GM21447 (cell line): ENCODE data around the gene ANKS1A.

Experiments used
- ATAC-seq: cut with Tn5 transposase; IDR thresholded peaks from one replicate; pipeline ENCODE4 v1.9.1; 2021; ENCODE audit not compliant: unreplicated experiment

The ANKS1A gene

DNA sequence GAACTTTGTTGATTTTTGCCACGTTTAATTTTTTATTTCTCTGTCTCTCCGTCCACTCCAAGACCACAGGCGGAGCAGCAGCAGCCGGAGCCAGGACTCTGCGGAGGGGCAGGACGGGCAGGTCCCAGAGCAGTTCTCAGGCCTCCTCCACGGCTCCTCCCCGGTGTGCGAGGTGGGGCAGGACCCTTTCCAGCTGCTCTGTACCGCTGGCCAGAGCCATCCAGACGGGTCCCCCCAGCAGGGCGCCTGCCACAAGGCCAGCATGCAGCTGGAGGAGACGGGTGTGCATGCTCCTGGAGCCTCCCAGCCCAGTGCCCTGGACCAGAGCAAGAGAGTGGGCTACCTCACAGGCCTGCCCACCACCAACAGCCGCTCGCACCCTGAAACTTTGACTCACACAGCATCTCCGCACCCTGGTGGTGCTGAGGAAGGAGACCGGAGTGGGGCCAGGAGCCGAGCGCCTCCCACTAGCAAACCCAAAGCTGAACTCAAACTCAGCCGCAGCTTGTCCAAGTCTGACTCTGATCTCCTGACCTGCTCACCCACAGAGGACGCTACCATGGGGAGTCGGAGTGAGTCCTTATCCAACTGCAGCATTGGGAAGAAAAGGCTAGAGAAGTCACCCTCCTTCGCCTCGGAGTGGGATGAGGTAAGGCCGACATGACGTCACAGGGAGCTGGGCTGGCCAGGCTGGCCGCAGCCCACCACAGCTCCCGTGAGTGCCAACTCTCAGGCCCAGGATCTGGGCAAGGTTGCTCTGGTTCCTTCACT lies 128.5 kb downstream of the ANKS1A start:
- ATAC-seq = no peak

DNA sequence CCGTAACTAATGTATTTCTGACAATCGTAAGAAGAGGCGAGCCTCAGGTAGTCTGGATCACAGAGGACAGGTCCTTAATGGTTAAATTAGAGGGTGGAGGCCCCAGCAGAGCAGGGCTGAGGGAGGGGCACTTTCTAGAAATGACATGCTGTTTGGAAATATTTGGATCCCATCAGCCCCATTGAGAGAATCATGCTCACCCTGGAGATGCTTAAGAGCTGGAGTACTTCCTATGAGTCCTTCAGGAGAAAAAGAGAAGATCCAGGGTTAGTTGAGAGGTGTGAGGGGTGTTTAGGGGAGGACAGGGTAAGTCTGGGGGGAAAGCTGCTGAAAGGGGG lies 129.1 kb downstream of the ANKS1A start:
- ATAC-seq = no peak

DNA sequence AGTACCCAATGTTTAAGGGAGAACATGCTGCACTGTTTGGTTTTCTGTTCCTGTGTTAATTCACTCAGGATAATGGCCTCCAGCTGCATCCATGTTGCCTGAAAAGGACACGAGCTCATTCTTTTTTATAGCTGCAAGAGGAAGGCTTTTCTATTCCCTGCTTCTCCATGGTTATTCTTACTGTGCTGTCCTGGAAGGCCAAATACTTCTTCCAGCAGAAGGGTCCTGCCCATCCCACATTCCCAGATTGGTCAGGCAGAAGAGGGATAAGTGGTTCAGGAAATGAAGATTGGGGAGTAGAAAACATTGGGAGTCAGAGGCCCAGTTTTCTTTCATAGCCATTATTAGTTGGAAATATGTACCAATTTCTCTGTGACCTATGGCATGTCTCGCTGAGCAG lies 129.7 kb downstream of the ANKS1A start:
- no peak for ATAC-seq

DNA sequence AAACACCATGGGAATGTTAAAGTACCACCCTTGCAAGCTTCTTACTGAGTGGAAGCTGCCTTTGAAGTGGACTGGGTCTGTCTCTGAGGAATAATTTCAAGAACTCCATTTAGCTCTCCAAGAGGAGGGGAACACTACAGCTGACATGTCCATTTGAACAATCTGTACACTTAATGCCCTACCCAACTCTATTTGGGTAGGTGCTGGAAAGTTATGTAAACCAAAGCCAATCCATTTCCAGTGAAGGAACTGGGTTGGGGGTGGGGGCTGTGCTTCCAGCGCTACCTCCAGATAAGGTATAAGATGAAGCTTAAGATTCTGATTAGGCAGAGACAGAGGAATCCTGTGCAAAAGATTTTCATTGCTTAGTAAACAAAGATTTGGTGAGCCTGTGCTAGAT lies 130.1 kb downstream of the ANKS1A start:
- no peak for ATAC-seq

DNA sequence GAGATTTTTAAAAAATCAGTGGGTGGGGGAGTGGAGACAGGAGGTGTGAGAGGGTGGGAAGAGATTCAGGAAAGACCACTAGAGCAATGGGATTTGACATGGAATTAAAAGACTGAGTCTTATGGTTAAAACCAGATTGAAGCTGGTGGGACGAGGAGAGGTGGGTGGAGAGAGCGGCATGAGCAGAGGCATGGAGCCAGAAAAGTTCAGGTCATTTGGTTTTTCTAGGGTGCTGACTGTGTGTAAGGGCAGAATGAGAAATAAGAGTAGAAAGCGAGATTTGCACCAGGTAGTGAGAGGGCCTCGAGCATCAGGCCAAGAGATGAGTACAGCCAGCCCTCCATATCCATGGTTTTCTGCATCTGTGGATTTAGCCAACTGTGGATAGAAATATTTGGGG lies 130.8 kb downstream of the ANKS1A start:
- no peak for ATAC-seq

DNA sequence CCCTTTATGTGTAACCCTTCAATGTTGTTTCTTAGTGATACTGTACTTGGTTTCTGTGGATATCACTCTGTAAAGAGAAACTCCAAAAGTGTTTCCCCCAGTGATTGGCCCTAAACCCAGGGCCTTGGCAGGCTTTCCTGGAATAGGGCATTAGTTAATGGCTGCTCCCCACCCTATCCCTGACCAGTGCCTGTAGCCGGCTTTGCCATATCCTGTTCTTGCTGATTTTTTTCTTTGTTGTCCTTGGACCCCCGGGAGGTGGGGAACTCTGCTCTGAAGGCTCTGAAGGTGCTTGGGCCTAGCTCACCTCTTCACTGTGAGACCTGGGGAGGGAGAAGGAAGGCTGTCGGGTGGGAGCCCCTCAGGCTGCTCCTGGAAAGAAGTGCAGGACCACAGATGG lies 131.9 kb downstream of the ANKS1A start:
- ATAC-seq = no peak

DNA sequence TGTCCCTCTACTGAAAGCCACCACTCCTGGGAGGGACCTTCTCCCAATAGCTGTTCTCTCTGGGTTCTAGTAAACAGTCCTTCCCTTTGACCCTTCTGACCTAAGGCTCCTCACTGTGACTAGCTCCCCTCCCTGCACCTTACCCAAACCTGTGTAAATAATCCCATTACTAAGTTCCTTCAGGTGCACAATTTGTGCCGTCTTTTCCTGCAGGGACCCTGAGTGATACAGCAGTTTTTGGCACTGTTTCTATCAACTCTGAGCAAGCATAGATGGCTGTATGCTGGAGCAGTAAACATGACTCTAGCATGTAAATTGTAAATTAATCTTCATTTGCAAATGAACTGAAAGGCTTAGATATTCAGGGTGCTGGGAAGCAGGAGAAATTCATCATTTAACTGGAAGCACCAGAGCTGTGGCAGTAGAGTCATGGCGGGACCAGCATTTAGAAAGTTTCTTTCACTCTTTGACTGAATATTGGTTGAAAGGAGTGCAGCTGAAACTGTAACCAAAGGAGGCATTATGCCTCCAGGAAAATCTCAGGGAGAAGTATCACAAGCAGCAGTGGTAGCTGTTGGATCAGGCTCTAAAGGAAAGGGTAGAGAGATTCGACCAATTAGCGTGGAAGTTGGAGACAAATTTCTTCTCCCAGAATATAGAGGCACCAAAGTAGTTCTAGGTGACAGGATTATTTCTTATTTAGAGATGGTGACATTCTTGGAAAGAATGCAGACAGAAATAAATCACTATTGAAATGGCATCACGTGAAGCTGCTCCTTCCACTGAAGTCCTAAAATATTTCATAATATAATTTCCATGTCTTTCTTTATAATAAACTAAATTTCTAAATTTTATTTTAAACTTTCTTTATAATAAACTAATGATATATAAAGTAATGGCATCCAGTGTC lies 134.3 kb downstream of the ANKS1A start:
- no peak for ATAC-seq

DNA sequence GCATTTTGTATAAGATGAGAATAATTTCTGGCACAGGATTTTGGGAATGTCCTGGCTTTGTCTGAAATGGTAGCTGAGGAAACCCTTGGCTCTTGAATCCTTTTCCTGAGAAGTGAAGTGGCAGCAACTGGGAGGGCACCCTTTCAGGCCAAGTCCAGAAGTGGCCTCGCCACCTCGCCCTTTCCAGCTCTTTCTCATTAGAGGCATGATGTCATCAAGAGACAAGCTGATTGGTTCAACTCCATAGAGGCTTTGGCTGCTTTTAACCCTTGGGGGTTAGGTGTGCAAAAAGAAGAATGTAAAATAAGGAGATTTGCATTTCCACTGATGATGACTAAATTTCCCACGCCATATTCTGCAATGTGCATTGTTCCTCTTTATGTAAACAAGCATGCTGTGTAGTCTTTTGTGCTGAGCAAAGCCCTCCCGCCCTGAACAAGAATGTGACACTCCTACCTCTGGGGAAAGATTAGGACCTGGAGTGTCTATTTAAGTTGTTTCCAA lies 135.5 kb downstream of the ANKS1A start:
- no peak for ATAC-seq

DNA sequence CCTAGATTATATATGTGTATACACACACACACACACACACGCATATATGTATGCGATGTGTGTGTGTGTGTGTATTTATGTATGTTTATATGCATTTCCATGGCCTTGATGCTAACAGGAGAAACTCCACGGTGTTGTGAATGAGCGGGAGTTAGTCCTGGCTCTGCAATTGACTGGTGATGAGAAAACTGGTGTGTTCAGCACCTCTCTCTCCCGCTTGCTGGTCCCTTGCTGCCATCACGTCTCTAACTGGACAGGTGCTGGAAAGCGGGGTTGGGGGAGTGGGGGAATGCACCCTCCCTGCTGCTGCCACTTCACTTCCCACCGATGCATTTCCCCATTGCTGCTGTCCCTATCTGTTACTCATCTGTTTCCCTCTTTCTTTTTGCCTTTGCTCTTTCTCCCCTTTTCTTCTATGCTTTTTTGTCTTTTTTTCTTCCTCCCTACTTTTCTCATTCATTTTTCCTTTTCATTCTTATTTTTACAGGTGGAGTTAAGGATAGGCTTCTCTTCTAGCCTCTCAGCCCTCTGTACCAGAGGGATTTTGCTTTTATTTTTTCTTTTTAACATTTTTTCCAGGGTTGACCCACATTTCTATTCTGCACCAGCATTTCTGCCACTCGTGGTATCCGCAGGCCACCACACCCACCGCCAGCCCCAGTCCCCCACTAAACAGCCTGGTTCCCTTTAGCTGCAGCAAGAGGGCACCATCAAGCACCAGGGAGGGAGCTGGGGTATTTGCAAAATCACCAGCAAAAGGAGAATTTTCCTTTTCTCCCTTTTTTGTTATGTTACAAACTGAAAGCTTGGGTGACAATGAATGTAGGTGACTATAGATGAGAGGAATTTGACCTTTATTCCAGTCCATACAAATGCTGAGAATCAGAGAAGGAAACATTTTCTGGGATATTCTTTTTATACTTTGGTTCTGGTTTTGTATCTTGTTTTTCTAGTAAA lies 136.5 kb downstream of the ANKS1A start:
- ATAC-seq = no peak

DNA sequence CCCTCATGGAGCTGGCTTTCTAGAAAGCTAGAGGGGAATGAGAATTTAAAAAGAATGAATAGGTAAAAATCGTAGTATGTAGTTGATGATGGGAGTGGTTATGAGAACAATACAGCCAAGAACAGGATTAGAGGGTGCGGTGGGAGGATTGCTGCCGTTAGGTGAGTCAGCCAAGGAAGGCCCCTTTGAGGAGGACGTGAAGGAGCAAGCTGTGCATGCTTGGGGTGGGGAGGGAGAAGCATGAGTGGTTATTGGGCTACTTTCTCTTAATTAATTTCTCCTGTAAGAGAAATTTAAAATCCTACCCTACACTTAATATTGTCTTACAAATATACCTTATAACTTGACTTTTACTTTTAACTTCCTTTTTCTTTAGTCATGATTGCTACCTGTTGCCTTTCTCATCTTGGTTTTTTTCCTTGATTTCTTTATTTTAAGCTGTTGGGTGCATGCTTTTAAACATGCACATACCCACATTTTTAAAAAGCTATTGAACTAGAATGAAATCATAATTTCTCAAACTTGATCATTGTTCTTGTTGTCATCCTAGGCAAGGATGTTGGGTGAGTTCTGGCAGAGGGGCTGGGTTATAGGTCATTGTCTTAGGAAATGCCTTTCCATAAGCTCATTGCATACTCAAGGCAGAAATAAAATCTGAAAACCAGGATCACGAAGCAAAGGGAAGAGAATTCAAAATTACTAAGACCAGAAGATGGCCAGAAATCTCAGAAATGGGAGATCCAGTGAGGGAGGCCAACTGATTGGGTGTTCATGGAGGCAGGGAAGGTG lies 137.6 kb downstream of the ANKS1A start:
- ATAC-seq = no peak

DNA sequence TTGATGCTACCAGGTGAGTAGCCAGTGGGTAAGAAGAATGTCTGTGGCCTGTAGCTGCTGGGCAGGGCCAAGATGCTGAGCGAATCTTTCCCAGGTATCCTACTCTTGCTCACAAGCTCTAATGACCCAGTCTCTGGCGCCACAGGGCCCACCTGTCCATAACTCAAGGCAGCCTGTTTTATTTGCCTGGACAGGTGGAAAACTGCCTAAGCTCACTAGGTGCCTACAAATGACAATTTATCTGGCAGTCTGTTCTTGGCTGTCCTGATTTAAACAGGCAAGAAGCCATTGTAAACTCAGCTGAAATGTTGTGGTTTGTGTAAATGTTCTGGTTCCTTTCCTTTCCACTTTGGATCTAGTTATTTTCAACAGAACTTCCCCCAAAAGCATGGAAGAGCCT lies 138.8 kb downstream of the ANKS1A start:
- ATAC-seq = no peak

DNA sequence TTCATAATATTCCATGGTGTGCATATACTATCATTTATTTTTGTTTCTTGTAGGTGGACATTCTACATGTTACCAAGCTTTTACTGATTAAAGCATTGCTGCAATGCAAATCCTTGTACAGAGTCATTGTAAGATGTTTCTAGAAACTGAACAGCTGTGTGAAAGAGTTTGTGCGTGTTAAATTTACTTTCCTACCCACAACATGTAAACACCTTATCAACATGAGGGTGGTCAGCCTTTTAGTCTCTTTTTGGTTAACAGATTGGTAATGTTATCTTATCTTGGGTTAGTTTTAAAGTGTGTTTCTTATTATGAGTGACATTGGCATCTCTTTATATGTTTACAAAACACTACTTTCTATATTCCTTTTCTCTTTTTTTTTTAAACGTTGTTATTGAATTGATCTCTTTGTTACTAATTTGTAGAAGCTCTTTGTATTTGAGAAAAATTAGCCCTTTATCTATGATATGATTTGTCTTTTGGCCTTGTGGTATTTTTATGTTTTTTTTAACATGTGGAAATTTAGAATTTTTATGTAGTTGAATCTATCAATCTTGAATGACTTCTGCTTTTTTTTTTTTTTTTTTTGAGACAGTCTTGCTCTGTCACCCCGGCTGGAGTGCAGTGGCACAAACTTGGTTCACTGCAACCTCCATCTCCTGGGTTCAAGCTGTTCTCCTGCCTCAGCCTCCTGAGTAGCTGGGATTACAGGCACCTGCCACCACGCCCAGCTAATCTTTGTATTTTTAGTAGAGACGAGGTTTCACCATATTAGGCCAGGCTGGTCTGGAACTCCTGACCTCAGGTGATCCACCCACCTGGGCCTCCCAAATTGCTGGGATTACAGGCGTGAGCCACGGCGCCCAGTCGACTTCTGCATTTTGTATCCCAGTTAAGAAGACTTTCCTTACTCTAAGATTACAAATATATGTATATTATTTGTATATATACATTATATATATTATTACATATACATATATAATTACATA lies 140.0 kb downstream of the ANKS1A start:
- ATAC-seq = no peak

DNA sequence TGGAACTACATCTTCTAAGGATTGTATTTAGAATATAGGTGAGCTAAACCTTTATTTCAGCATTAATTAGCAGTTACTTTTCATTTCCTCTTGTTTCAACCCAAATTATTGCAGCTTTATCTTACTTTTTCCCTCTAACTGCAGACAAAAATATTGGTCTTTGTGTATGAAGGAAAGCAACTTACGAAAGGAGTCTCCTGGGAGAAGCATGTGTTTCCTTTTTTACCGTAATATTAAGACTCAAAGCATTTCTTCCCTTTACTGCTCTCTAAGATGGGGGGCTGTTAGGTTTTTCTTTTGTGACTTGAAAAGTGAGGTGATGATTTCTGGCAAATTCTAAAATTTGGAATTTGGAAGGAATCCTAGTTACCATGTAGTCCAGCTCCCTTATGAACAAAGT lies 141.0 kb downstream of the ANKS1A start:
- no peak for ATAC-seq

DNA sequence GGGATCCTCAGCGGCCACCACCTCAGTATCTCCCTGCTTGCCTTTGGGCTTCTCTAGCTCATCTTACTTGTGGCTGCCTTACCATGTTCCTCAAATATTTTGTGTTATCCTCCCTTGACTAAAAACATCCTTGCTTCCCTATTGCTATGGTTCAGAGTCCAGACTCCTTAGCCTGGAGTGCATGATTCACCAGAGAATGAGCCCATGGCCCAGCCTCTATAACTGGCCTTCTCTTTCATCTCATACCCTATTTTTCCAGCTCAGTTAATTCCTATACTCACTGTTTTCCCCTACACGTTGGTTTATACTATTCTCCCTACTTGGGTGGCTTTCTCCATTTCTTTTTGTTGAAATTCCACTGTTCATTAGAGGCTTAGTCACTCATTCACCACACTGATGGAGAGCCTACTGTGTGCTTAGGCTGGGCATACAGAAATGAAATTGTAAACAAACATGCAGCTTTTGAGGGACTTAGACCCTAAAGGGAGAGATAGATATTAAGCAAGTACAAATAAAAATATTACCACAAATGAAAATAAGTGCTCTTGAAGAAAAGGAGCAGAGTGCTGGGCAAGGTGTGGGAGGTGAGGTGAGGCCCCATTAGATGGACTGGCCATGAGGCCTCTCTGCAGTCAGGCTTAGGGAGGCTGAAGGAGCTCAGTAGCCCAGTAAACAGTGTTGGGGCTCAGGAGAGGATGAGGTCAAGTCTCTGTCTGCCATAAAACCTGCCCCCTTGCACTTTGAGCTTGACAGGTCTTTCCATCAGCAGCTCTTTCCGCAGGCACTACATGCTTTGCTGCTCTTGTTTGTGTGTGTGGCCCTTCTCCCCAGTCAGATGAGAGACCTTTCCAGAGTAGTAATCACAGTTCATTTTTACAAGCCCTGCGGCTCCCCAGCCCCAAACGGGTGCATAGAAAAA lies 142.8 kb downstream of the ANKS1A start:
- ATAC-seq = no peak

DNA sequence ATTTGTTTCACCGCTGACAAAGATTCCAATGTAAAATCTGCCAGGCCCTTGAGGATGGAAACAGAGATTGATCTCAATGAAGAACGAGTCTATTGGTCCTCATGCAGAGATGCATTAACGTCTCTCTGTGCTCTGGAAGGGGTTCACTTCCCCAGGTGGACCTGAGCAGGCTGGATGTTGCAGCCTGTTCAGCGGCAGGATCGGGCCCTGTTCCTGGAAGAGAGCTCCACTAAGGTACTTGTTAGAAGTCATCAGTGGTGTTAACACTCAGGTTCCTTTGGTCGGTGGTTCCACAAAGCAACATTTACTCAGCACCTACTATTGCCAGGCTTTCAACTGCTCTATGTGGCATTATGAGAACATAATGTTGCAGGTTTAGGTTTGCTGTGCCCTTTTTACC lies 144.6 kb downstream of the ANKS1A start:
- ATAC-seq = no peak

DNA sequence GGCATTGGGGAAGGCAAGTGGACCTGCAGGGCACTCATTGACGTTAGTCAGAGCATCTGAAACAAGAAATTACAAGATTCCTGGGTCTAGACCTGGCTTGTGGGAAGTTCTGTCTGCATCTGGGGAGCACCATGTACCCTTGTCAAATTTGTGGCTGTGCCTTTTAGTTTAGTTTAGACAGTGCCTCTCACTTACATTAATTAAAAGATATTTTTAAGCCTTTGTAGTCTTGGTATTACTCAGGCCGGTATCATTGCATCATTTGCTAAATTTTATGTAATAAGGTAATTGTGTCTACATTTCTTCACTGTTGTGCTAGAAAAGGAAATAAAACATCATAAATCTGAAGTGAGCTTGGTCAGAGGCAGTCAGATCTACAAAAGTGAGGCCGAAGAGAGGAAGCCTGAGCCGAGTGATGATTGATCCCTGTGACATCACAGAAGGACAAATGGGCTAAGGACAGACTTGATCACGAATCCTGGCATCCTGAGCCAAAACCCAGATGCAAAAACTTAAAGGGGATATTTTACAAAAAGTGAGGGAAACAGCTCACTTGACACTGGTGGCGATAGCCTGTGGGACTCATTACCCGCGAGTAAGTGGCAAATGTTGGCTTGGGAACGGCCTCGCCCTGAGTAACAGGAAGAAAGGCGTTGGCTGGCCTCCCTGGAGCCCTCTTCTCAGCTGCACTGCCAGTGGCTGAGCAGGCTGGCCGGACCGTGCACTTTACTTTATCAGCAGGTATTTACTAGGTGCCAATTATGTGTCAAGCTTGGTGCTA lies 145.5 kb downstream of the ANKS1A start:
- no peak for ATAC-seq

DNA sequence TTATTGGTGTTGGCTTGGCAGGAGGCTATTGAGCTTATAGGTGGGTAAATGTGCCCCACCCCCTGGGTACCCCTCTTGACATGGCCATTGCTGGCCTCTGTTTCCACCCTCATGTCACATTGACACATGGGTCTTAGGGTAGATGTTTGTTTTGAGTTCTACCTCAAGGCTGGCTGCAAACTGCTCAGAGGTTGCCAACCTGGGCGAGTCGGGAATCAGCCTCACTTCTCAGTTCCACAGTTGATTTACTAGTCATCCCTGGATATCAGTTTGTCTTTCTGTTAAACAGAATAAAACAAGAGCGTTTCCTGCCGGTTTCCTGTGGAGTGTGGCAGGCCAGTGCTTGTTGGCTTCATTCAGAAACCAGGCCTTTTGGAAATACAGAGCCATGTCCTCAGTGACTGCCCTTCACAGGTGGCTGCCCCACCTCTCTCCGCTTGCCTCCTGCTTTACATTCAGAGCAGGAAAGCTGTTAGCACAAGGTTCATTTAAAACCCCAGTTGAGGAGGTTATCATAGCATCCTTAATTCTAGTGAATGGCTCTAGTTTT lies 146.5 kb downstream of the ANKS1A start:
- ATAC-seq = no peak
